Measurements from ENCODE around the gene CADPS. TPM values are rescaled to one million over a fixed set of nuclear protein-coding genes. Genes with fewer than 3 reads are reported as not detected.

The CADPS gene
- total RNA-seq, 1 donor from 2014 or later: 1.1 TPM

- DNase-seq (ENCODE audit: low spot score): no peak
Observed at GRCh38 chr3:62749657-62750056, 125.6 kb downstream of the CADPS start.

DNA sequence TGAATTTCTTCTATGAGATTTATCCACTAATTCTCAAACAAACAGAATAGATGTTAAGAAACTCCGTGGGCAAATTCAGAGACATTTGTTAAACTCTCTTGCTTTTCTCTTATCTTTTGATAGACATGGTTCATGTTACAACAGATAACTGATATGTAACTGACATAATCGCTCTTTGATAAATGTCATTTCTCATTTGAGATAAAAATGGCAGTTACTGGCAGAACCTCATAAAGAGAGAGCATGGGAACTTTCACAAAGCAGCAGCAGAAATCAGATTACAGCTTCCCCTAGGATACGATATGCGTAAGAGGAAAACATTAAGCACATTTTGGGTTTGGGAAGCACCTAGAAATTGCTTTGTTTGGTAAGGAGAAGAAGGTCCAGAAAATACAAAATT, 126.1 kb downstream of the CADPS start:
- DNase-seq (ENCODE audit: low spot score): no peak

DNA sequence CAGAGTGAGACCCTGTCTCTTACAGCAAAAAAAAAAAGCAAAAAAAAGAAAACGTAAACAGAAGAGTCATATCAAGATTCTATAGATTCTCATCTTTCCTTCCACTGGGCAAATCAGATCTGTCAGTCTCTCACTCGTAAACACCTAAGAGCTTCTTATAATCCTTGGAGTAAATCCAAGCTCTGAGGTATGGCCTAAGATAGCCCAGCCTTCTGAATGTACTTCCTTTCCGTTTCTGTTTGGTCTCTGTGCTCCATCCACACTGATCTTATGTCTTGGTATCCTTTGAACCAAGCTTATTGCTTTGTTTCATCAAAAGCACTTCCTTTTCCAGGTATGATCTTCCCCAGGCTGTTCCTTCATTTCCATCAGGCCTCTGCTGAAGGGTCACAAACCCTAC, 137.8 kb downstream of the CADPS start:
- DNase-seq (ENCODE audit: low spot score): no peak

DNA sequence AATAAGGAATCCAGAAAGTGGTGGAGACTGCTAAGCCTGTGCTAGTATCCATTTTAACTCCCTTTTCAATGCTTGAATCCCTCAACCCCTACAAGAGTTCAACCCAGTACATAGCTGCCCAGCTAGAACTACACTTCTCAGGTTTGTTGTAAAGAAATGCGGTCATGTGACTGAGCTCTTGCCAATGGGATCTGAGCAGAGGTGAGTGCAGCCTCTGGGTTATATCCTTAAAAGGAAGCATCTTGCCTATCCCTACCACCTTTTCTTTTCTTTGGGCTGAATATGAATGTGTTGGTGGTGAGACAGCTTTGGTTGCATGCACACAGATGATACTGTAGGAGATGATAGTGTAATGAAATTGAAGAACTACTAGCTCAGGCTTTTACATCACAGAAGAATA, 139.7 kb downstream of the CADPS start:
- DNase-seq (ENCODE audit: low spot score): no peak

DNA sequence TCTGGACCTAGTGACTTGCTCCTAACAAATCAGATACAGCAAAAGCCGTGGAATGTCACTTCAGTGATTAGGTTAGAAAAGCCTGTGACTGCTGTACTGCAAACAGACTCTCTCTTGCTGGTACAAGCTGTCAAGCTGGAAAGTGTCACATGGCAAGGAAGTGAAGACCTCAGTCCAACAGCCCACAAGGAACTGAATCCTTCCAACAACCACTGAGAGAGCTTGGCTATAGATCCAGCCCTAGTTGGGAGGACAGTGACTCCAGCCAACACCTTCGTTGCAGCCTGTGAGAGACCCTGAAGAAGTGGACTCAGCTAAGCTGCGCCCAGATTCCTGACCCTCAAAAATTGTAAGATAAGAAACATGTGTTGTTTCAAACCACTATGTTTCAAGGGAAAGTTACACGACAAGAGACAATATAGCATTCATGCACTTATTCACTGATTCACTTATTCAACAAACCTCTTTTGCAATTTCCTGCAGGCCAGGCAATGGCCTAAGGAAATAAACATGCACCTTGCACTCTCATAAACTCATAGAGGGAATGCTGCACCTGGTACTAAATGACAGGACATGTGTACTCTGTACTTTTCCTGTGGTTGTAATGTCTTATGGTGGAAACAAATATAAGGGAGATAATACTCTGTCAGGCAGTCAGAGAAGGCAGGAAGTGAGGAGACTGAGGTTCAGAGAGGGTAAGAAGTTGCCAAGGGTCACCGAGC, 142.9 kb downstream of the CADPS start:
- DNase-seq (ENCODE audit: low spot score): no peak

GRCh38 chr3:62727981-62728380, 147.2 kb downstream of the CADPS start:
- DNase-seq (ENCODE audit: low spot score): no peak

GRCh38 chr3:62727536-62727935, 147.7 kb downstream of the CADPS start:
- no peak for DNase-seq (ENCODE audit: low spot score)

DNA sequence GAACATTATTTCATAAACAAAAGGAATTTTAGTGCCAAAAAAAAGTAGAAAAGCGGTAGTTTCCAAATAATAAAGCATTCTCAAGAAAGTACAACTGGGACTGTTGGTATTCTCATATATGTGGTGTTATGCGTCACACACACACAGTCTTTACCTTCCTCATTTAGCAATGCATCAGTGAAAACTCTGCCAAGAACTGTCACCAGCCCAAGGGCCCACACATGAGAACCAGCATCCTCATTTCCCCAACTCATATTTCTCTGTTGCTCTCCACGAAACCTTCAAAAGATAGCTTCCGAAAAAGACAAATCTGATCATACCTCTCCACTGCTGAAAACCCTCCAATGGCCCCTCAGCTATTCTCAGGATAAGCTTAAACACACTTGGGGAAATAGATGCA, 150.7 kb downstream of the CADPS start:
- DNase-seq (ENCODE audit: low spot score): no peak

GRCh38 chr3:62723914-62724217, 151.3 kb downstream of the CADPS start:
- DNase-seq (ENCODE audit: low spot score): no peak

DNA sequence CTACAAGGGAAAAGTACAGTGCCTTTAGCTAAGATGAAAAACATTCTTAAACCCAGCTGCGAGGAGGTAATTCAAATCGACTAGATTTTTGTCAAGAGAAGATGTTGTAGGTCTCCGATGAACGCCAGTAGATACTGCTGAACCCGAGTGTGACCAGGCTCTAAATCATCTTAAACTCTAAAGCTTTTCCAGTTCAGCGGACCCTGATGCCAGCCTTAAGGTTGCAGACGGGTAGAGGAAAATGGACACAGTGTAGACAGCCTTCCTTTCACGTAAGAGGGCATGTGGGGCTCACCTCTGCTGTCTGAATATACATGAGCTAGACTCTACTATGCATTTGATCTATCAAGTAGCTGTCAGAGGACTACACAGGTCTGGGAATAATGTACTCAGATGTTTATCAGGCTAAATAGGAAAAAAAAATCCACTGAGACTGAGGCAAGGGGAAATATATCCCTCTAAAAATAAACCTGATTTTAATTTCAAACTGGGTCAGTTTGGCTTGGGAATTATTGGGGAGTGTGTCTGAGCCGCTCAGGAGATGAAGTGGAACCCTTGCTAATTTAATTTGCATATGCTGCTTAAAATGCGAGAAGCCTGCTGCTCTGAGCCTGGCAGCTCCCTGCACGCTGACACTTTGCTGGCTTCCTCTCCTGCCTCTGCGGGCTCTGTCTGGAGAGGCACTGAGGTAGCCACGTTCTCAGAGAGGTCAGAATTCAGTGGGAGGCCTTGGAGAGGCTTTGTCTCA, 151.9 kb downstream of the CADPS start:
- DNase-seq (ENCODE audit: low spot score): no peak

- DNase-seq (ENCODE audit: low spot score): no peak
Observed at GRCh38 chr3:62722344-62722743, 152.9 kb downstream of the CADPS start.

DNA sequence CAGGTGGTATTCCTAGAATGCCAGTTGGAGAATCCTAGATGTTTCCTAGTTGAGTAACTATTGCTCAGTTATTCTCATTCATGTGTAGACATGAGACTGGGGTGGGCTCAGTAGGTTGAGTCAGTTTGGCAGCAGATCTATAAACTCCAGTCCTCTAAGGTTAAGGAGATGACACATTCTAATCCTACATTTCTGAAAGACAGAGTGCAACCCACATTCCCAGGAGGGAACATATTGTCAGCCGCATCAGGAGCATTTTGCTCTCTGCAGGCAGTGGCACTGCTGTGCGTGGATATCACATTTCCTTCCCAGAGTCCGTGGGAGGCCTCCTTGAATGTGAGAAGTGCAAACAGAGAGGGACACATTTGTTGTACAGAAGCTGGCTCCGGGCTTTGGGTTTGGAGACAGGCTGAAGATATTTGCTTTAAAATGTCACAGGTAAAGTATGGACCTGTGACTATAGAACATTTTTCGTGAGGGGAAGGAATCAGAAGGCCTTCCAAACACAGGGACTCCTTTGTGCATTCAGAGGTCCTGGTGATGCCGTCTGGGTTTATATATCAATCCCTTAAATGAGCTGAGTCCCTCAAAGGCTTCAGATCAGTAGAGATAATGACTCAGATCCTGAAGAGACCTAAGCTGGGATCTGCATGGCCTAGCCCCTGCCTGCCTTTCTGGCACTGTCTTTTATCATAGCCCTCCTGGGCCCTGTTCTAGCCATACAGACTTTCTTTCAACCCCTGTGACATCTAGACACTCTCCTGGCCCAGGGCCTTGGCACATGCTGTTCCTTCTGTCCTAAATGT, 156.5 kb downstream of the CADPS start:
- DNase-seq (ENCODE audit: low spot score): no peak

DNA sequence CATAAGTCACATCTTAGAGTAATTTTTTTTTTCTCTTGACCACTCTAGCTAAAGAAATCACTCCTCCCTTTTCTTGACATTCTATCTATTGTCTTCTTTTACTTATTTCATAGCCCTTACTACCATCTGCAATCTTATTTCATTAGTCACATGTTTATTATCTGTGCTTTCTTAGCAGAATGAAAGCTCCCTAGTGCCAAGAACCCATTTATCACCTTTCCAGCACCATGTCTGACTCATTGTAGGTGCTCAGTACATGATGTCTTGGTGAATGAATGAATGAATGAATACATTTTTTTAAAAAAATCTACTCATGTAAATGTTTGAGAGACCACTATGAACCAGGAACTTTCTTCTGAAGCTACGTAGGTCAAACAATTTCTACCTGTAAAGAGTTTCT, 157.2 kb downstream of the CADPS start:
- DNase-seq (ENCODE audit: low spot score): no peak

DNA sequence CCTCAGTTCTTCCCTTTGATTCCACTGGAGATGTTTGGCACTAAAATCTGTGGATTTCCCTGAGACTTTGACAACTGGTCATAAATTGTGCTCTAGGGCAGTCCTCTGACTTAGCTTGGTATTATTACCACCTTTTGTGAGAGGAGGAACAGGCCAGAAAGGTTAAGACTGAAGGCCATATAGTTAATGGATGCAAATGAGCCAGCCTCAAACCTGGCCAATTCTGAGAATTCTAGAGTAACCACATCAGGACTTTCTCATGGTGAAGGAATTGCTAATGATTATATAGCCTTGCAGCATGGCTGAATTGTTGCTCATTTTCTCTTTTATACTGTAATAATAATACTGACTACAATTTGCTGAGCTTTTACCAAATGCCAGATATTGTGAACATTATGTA, 162.5 kb downstream of the CADPS start:
- no peak for DNase-seq (ENCODE audit: low spot score)

DNA sequence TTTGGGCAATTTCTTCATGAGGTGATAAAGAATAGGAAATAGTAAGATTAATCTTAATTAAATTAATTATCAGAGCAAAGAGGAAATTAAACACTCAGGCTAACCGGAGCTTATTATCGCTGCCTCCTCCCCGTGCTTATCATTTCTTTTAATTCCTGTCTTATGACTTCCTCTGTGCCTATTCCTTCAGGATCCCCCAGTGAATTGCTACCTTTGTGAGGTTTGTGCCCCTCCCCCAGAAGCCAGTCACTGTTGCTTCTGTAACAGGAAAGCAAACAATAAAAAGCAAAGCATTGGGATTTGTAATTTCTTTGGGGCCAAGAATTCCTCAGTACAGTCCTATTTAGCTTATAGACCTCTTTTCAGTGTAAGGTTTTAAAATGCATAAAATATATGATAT, 164.5 kb downstream of the CADPS start:
- DNase-seq (ENCODE audit: low spot score): no peak

DNA sequence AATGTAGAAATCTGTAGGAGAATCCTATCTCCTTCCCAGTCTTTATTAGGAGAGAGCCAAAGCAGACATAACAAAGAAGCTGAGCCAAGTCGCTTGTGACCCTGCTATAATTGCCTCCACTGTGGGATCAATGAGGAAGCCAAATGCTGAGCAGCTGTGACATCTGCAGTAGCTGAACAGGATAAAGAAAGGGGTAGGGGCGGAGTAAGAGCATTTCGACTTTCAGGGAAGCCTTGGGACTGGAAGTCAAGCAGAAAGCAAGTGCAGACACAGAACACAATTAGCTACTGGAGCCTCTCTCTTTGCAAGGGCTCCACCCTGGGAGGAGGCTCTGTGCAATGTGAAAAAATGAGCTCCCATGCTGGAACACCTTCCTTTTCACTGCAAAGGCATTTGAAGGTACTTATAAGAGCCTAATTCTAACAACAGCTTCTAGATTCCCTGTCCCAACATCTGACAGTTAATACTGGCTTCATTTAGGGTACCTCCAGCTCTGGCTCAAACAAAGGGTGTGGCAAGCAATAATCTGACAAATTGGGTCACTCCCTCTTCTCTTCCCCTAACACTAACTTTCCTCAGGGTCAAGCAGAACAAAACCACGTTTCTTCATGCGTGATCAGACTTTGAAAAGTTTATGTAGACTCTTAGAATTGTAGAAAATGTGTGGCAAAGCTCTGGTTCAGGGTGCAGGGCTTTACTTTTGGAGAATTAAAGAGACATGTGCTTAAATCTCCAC, 166.4 kb downstream of the CADPS start:
- no peak for DNase-seq (ENCODE audit: low spot score)

GRCh38 chr3:62705721-62706120, 169.5 kb downstream of the CADPS start:
- no peak for DNase-seq (ENCODE audit: low spot score)

DNA sequence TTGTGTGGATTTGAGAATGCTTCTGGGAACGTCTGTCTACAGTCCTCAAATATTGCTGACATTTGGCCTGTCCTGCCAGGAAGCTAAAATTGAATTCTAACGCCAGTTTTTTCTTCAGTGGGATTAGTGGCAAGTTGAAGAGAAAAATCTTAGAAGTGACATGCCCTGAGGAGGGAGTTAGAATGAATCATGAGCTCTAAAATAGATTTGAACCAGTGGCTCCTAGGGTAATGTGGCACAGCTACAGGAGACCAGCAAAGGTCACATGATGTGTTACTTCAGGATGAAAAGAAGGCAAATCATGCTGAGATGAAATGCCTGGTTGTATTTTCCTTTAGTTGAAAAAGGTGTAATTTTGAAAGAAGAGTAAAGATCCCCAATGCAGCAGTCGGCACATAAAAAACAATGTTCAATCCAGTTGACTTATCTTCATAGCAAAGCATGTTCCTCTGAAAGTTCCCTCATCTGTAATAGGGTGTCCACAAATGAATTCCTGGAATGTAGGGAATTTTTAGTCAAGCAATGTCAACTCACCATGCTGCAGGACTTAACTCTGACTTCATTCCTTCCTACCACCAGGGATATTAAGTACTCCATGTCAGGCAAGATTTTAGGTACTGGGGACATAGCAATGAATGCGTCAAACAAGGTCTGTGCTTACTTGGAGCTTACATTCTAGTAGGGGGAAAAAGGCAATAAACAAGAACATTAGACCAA, 171.6 kb downstream of the CADPS start:
- no peak for DNase-seq (ENCODE audit: low spot score)

DNA sequence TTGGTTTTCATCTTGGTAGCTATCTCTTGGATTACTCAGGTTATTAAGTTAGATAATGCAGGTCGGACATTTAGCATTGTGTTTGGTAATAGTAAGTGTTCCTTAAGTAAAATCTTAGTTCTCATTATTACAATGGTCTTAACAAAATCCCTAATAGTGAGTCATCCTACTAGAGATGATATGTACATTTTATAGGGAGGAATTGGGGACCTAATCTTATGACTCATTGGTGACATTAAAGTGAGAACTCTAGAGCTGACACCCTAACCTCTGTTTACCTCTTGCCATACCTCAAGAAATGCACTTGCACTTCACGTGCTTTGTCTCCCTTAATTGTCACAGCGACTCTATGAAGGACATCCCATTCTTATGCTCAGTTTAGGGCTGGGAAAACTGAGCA, 174.9 kb downstream of the CADPS start:
- DNase-seq (ENCODE audit: low spot score): no peak

DNA sequence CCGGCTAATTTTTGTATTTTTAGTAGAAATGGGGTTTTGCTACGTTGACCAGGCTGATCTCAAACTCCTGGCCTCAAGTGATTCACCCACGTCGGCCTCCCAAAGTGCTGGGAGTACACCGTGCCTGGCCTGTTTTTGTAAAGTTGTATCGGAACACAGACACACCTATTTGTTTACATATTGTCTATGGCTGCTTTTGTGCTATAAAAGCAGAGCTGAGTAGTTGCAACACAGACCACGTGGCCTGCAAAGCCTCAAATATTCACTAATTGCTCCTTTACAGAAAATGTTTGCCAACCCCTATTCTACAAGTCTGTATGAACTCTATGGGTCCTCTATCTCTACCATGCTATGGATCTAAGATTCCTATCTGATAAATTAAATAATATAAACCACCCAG, 175.5 kb downstream of the CADPS start:
- DNase-seq (ENCODE audit: low spot score): no peak

DNA sequence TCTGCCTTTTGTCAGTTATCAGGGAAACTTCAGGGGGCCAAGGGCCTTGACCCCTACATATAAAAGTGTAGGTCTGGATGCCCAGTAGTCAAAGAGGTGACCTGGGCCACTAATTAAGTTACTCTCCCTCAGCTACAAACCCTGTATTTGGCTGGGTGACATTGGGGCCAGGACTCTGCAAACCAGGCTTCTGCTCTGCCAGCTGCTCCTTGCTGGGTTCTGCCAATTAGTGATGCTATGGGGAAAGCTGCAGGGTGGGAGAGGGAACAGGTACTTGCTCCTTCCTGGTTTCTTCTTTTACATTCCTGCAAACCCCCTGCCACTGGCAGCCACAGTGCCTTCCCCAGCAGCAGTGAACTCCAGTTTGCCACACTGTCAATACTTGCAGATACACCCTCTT, 179.2 kb downstream of the CADPS start:
- no peak for DNase-seq (ENCODE audit: low spot score)

DNA sequence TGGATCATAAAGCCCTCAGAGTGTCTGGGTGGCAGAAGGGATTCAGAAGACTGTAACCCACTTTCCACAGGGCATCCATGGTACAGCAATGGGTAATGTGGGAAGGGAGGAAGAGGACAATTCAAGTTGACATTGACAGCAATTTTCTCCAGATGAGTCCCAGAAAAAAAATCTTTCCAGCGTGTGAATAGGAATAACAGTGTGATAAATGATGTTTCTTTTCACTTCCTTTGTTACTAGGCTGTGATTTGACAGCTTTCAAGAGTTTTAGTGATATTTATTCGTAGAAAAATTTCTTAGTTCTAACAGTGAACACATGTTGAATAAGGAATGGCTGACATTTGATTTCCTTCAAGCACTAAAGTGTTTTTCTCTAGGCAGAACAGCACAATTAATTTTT, 186.4 kb downstream of the CADPS start:
- DNase-seq (ENCODE audit: low spot score): no peak
